Suppressor macrophage (primary cell): ENCODE measurements around the gene CLEC3B.
A peak's percentile ranks its signal among the peaks of the same experiment; 100 is the strongest.

Source experiments
- DNase-seq, 4 experiments: peaks; one replicate each; pipeline ENCODE4 v3.0.0-alpha.2; 2020 to 2022

Gene CLEC3B

DNA sequence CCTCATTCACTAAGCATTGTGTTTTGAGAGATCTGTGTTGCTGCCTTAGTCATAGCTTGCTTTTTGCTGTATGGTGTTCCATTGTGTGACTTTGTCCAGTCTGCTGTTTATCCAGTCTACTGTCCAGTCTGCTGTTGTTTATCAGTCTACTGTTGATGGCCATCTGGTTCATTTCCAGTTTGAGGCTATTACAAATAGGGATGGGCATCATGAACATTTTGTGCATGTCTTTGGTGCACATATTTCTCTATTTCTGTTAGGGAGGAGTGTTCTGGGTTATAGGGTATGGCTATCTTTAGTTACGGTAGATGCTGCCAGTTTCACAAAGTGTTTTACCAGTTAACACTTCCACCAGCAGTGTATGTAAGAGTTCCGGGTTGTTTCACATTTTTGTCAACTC lies 22.2 kb upstream of the CLEC3B start:
- DNase-seq = no peak

DNA sequence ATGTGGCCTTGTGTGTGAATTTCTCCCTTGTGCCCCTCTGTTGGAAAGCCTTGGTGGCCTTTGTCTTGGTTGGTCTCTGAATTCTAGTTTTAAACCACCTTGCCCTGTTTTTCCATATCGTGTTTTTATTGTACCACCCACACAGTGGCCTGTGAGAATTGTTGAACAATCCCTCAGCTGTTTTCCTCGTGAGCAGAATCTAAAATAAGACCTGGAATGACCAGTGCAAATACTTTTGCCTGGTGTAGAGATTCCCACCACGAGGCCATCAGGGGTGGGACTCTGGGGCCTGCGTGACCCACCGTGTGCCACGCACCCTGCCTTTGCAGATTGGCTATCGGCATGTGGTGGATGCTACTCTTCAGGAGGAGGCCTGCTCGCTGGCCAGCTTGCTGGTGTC lies 19.0 kb upstream of the CLEC3B start:
- no peak for DNase-seq

DNA sequence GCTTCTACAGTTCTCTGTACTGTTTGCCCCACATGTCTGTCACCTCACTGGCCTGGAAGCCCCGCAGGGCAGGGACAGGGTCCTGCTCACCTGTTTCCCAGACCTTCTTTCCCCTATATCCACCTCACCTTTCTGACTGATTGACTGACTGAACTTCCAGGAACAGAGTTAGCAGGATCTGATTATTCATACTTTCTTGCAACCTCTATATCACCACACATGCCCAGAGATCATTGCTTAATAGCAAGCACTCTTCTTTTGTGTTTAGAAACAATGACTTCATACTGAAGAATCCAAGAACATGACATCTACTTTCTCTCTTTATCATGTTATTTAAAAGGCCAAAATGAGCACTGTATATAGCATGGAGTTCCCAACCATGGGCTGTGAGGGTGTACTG lies 18.0 kb upstream of the CLEC3B start:
- no peak for DNase-seq

DNA sequence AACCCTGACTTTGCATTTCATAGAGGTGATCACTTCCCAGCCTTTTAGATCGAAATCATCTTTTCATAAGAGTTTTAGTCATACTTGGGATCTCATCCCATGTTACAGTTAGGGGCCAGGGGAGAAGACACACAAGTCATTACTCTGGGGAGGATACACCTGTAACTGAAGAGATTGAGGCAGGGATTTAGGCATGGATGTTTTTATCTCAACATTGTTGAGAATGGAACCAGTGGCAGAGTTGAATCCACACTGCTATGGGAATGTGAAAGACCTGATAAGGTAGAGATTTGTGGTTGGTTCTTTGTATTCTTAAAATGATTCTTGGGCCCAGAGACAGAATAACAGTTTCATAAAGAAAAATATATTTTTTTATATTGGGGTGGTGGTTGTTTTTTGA lies 16.2 kb upstream of the CLEC3B start:
- DNase-seq = no peak

DNA sequence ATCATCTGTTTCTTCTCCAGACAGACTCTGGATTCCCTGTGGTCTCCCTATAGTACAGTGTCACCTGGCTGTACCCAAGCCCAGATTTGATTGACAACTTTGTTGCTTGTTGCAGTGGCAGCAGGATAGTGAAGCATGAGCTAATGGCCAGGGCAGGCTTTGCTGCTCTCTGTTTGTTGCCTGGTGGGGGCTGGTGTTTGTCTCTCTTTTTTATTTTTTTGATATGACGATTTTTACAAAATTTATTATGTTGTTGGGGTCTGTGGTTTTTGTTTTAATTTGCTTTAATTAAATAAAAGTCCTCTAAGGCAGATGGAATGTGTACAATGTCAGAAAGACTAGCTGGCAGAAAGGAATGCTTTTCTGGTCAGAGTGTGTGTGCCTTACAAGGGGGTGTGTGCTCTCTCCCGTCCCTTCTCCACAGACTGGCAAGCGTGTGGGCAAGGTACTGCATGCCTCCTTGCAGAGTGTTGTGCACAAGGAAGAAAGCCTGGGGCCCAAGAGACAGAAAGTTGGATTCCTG lies 15.2 kb upstream of the CLEC3B start:
- no peak for DNase-seq

DNA sequence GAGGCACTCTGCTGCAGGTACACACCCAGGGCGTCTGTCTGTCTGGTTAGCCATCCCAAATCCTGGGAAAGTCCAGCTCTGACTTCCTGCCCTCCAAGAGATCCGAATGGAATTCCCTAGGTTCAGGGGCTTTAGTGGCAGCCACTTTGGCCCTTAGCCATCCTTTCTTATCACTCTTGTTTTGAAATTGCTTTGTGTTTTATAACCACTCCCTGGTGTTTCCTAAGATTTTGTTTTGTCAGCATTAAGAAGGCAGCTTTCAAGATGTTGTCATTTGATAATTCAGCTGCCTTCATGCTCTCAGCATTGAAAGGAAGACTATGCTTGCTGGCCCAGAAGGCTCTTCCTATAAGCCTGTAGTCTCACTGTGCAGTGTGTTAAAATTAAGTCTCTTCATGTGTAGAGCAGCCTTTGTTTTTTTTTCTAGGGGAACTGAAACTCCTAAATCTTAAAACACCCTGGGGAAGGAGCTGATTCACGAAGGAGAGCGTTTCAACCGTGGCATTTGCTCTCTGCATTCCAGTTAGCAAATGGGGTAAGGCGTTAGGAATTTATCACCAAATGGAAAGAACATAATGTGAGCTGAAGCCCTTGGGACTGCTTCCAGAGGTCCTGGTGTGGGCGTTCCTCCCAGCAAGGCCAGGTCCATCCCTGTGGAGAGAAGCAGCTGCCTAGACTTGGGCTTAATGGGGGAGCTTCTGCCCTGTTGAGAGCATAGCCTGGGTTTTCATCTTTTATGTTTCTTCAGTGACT lies 14.2 kb upstream of the CLEC3B start:
- peak; percentile 35 to 77 (median 58) for DNase-seq

DNA sequence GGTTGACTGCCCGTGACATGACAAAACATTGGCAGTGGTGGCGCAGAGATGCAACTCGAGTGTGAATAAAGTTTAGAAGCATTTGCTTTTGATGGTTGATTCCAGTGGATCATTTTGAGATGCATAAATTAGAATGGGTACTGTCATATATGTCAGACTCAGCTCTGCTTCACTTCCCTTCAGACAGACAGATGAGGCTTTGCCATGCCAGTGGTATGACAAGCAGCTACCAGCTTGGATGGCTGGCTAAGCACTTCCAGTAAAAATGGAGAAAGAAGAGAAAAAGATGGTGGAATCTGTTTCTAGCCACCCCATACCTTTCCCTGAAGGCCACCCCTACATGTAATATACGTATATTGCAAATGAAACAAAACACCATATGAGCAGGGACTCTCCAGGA lies 13.5 kb upstream of the CLEC3B start:
- peak in 1 of 4 experiments; percentile 24 for DNase-seq

DNA sequence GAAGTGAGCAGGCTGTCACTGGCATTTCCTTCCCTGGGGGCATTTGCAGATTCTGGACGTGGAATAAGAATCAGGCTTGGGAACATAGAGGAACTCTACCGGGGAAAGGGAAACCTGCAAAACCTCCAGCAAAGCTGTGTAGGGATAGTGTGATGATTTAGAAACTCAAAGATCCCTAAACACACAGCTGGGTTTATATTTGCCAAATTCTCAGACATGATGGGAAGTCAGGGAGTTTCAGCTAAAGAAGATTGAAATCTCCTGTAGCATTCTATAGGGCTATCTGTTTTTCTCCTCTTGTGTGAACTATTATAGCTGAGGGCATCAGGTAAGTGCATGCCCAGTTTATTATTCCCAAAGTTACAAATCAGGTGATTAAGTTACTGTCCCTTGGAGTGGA lies 9.2 kb upstream of the CLEC3B start:
- no peak for DNase-seq

DNA sequence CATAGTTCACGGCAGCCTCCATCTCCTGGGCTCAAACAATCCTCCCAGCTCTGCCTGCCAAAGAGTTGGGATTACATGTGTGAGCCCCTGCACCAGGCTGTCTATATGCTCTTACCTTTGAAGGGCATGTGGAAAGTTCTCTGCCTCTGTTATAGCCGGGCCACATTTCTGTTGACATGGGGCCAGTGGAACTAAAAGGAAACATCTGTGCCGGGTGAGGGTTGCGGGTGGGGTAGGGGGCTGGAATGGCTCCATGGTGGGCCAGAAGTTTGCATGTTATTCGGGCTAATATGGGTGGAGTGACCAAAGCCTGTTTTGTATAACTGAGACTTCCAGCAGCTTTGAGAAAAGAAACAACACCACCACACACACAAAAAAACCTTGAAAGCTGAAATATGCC lies 8.3 kb upstream of the CLEC3B start:
- no peak for DNase-seq

DNA sequence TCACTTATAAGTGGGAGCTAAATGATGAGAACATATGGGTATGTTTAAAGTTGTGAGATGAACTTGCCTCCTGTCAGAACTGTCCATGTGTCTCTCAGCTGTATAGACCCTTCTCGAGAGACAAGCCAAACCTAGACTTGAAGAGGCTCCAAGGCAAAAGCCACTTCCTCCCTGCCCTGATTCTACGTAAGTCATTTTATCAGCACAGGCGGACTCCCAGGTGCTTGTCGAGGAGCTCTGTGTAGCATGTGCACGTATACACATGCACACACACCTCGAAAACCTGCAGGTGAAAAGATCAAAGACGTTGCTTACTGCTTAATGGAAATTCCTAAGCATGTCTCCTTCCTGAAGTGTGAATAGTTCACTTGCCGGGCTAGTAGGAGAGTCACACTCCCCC lies 5.6 kb upstream of the CLEC3B start:
- DNase-seq = no peak

DNA sequence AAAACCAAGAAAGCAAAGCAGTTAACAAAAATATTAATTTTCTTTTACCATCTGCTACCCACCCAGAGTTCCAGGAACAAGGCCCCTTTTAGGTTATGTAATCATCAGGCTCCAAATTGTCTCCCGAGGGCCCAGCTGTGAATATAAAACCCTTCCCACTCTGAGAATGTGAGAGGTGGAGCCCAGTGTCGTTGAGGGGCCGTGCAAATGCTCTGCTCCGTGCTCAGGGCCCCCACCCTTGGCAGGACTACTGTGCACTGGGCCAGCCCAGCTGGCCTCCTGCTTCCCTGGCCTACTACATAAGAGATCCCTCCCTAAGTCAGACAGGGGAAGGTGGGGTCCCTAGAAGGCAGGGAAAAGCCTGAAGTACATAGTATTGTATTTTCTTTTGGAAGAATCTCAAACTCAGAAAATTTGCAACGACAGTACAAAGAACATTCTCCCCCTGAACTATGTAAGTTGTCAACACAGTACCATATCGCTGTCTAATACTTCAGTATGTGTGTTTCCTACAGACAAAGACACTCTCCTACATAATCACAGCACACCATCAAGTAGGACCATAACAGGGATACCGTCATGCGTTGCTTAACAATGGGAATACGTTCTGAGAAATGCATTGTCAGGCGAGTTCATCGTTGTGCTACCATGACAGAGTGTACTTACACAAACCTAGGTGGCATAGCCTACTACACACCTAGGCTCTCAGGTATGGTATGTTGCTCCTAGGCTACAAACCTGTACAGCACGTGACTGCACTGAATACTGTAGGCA lies 4.4 kb upstream of the CLEC3B start:
- no peak for DNase-seq

DNA sequence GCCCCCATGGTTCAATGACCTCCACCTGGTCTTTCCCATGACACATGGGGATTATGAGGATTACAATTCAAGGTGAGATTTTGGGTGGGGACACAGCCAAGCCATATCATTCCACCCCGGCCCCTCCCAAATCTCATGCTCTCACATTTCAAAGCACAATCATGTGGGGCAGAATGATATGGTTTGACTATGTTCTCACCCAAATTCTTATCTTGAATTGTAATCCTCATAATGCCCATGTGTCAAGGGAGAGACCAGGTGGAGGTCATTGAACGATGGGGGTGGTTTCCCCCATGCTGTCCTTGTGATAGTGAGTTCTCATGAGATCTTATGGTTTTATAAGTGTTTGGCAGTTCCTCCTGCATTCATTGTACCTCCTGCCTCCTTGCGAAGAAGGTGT lies 2.4 kb upstream of the CLEC3B start:
- no peak for DNase-seq

DNA sequence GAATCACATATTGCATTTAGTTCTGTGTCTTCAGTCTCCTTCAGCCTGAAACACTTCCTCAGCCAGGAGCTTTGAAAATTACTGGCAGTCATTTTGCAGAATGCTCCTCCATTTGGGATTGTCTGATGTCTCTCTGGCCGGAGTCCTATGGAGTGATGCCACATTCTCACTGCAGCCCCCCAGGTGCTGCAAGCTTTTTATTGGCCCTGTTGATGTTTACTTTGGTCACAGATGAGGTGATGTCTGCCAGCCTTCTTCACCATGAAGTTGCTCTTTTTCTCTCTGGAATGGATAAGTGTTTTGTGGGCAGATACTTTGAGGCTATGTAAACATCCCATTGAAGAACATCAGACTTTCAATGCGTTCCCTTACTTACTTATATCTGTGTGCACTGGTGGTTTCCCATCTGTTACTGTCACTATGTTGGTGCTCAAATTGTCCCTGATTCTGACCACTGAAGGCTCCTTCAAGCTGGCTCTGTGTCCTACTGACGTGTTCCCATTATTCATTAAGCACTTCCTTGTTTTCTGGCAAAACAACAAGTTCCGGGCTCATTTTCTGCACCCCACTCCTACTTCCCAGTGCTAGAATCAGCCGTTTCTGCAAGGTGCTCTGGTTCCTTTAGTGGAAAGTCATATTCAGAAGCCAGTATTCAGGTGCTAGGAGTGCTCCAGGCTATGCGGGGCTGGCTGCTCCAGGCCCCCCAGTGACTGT lies 1.4 kb upstream of the CLEC3B start:
- DNase-seq = peak; percentile 35 to 70 (median 67)

DNA sequence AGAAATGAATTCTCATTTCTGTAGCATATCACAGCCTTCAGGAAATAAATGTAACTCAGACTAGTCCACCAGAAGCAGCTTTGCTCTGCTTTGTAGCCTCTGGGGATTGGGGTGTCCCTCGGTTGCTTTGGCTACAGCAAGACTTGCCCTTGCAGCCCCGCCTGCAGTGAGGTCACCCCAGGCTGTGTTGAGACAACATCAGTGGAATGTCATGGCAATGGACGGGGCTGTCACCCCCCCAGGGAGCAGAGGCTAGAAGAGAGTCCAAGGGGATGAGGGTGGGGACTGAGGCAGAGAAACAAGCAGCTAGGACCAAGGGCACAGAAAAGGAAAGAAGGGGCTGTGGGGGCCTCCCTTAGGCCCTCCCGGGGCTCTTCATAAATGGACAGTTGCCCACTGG lies 854 bp downstream of the CLEC3B start:
- no peak for DNase-seq

DNA sequence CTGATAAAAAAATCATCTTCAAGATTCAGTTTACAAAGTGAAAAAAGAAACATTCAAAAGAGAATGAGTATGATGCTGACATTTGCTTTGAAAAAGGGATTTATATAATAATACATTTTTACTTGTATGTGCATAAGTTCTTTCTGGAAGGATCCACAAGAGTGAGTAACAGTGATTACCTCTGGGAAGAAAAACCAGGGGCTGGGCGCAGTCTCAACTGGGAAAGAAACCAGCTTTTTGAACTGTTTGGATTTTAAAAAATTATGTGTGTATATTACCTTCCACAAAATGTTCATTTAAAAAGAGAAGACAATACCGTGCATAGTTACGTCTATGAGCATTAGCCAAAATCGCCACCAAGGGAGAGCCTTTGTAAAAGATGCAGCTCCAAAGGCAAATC lies 1.3 kb downstream of the CLEC3B start:
- DNase-seq = no peak

DNA sequence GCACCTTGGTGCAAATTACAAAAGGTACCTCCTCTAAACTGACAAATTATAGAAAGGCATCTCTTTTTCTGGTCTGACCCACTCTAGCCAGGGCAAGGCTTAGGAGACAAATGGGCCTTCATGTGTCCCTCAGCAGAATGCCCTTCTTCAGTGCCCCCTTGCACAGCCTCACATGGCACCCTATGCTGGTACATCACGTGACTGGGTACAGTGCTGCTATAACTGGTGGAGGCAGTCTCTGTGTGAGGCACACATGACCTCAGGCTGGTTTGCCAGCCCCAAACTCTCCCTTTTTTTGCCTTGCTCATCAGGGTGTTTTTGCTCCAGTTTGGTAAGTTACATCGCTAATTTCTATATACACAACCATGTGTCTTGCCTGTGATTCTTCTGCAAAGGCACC lies 3.1 kb downstream of the CLEC3B start:
- no peak for DNase-seq

DNA sequence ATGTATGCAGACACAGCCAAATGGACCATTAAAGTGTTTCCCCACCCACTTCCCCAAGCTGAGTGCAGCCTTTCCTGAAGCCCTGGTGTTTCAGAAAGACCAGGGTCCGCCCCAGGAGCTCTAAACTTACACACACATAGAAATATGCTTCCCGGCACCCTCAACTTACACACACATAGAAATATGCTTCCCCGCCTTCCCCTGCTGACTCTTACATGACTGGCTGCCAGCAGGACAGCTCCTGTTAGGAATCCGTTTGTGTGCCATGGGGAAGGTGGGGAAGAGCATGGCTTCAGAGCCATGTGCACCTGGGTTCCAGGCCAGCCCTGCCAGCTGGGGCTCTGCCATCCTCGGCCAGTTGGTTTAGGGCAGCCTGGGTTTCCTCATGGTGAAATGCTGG lies 3.6 kb downstream of the CLEC3B start:
- no peak for DNase-seq

DNA sequence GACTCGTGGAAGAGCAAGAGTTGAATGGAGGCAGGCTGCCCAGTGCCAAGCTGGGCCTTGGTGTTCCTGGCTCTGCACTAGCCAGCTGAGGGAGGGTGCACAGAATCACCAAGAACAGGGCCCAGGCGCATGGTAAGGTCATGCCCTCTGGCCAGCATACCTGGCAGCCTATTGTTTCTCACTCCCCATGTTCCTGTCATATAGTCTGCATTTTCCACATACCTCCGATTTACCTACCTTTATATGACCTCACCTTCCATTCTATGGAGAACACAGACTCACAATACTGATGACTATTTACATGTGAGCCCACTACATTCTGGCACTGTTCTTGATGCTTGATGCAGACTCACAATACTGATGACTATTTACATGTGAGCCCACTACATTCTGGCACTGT lies 5.4 kb downstream of the CLEC3B start:
- no peak for DNase-seq

DNA sequence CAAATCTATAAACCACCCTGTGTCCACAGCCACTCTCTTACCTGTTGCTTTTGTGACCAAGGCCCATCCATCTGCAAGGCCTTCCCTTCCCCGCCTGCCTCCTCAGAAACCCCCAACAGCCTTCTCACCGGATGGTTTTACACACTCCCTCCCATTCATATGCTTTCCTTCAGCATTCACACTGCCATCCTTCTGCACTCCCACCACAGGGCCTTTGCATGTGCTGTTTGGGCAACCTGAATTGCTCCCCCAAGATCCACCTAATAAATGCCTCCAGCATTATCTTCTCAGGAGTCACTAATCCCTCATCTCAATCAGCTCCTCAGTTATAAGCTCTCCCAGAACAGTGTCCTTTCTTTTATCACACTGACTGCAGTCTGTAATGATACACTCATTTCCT lies 6.0 kb downstream of the CLEC3B start:
- DNase-seq = no peak

DNA sequence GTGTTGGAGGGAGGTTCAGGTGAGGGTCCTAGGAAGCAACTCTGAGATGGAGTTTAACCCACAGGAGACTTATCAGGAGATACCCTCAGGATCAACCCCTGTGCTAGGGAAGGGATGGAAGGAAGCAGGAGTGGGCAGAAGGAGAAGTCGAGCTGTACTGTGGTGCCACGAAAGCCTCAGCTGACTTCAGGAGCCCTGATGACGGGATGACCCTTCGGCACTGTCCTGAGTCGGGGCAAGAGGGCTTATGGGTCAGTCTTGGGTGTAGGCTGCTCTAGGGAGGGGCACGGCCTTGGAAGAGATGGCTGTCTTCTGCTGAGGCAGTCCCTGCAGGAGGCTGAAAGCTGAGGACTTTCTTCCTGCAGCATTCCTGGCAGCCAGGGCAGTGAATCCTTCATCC lies 7.7 kb downstream of the CLEC3B start:
- peak; percentile 56 to 76 (median 72) for DNase-seq

DNA sequence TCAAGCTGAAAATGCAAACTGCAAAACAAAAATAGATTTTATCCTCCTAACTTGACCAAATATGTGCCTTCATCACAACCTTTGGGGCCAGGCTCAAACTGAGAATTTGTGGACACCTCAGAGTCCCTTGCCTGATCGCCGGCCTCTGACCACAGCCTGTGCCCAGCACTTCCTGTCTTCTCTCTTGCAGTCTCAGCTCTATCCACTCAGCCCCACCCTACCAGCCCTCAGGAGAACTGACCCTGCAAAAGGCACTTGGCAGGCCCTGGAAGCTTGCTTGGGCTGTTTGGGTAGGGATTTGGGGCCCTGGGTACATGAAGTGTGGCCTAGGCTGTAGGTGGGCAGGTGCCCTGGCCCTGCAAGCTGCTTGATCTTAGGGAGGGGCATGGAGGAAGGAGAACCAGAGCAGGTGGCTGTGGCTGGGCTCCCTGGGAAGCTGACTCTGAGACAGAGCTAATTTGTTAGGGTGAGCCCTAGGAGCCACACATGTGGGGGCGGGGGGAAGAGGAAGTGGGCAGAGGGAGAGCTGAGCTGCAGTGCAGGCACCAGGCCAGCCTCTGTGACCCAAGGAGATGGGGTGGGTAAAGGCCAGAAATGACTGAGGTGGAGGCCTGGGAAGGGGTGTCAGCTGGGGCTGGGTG lies 8.6 kb downstream of the CLEC3B start:
- peak; percentile 86 to 95 (median 94) for DNase-seq

DNA sequence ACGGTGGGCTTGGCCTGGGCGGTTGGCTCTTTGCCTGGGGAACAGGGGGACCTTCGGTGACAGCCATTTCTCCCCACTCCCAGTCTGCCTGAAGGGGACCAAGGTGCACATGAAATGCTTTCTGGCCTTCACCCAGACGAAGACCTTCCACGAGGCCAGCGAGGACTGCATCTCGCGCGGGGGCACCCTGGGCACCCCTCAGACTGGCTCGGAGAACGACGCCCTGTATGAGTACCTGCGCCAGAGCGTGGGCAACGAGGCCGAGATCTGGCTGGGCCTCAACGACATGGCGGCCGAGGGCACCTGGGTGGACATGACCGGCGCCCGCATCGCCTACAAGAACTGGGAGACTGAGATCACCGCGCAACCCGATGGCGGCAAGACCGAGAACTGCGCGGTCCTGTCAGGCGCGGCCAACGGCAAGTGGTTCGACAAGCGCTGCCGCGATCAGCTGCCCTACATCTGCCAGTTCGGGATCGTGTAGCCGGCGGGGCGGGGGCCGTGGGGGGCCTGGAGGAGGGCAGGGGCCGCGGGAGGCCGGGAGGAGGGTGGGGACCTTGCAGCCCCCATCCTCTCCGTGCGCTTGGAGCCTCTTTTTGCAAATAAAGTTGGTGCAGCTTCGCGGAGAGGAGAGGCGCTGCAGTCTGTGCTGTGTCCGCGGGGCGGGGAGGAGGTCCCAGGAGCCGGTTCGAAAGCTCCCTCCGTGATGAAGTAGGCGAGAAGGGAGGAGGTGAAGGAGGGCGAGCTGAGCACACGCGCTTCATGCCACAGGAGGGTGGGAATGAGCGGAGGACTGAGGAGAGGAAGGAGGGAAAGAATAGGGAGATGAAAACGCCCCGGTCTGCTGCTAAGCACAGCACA lies 9.6 kb downstream of the CLEC3B start:
- DNase-seq = peak; percentile 32 to 62 (median 47)
